ENCODE measurements around the gene GDAP1L1. TPM values are rescaled to one million over a fixed set of nuclear protein-coding genes. Genes with fewer than 3 reads are reported as not detected.

Gene GDAP1L1
- not detected for total RNA-seq

- peaks cover 0 to 3% (median 2%) of the 10 kb centered on the region in 3 donors for H3K4me1 ChIP-seq (ENCODE audit: control insufficient read depth in 3 of 3, insufficient read depth in 3 of 3, low read length in 3 of 3)
- no peak within 1 kb of the TSS for H3K27ac ChIP-seq (ENCODE audit: low read depth, low read length)
- H3K9ac ChIP-seq (ENCODE audit: low read depth in 1 of 3, low read length in 3 of 3) = no peak within 1 kb of the TSS
- peak within 1 kb of the TSS in 1 of 3 donors; percentile 35 for H3K4me3 ChIP-seq (ENCODE audit: low read length in 3 of 3)
- peaks cover 18 to 36% (median 24%) of the 10 kb centered on the region in 3 donors for H3K27me3 ChIP-seq (ENCODE audit: control insufficient read depth in 3 of 3, insufficient read depth in 3 of 3, low read length in 3 of 3)
- H3K9me3 ChIP-seq (ENCODE audit: control insufficient read depth in 3 of 3, low read length in 3 of 3) = no peaks in the 10 kb centered on the region
- no peaks in the 10 kb centered on the region for H3K36me3 ChIP-seq (ENCODE audit: control insufficient read depth in 3 of 3, insufficient read depth in 3 of 3, low read length in 3 of 3)
Measured at GRCh38 chr20:44247131-44247571, at the start of gene GDAP1L1. GDAP1L1 (plus strand) TSS chr20:44247308; CDS start chr20:44247335, 27 bp downstream.

GRCh38 chr20:44198872-44199271 lies 48.2 kb upstream of the GDAP1L1 start:
- Histone ChIP-seq H3K36me3 (ENCODE audit: control insufficient read depth in 3 of 3, insufficient read depth in 3 of 3, low read length in 3 of 3) (peaks cover 31 to 57% (median 43%) of the 10 kb centered on the region in 3 donors), H3K4me1 (ENCODE audit: control insufficient read depth in 3 of 3, insufficient read depth in 3 of 3, low read length in 3 of 3) (peaks cover 19 to 33% (median 20%) of the 10 kb centered on the region in 3 donors), H3K27me3 (ENCODE audit: control insufficient read depth in 3 of 3, insufficient read depth in 3 of 3, low read length in 3 of 3) (no peaks in the 10 kb centered on the region), H3K9me3 (ENCODE audit: control insufficient read depth in 3 of 3, low read length in 3 of 3) (no peaks in the 10 kb centered on the region), H3K9ac (ENCODE audit: low read depth in 1 of 3, low read length in 3 of 3) (no peak overlapping the region), H3K27ac (ENCODE audit: low read depth, low read length) (no peak overlapping the region), H3K4me3 (ENCODE audit: low read length in 3 of 3) (no peak overlapping the region)

GRCh38 chr20:44199877-44200276 lies 47.2 kb upstream of the GDAP1L1 start:
- Histone ChIP-seq H3K27me3 (ENCODE audit: control insufficient read depth in 3 of 3, insufficient read depth in 3 of 3, low read length in 3 of 3) (no peaks in the 10 kb centered on the region), H3K9ac (ENCODE audit: low read depth in 1 of 3, low read length in 3 of 3) (no peak overlapping the region), H3K27ac (ENCODE audit: low read depth, low read length) (peak overlapping the region; percentile 82), H3K36me3 (ENCODE audit: control insufficient read depth in 3 of 3, insufficient read depth in 3 of 3, low read length in 3 of 3) (peaks cover 31 to 61% (median 43%) of the 10 kb centered on the region in 3 donors), H3K4me3 (ENCODE audit: low read length in 3 of 3) (no peak overlapping the region), H3K9me3 (ENCODE audit: control insufficient read depth in 3 of 3, low read length in 3 of 3) (no peaks in the 10 kb centered on the region), H3K4me1 (ENCODE audit: control insufficient read depth in 3 of 3, insufficient read depth in 3 of 3, low read length in 3 of 3) (peaks cover 24 to 35% (median 29%) of the 10 kb centered on the region in 3 donors)

GRCh38 chr20:44200371-44200770 lies 46.7 kb upstream of the GDAP1L1 start:
- H3K9ac ChIP-seq (ENCODE audit: low read depth in 1 of 3, low read length in 3 of 3) = no peak overlapping the region
- H3K9me3 ChIP-seq (ENCODE audit: control insufficient read depth in 3 of 3, low read length in 3 of 3) = no peaks in the 10 kb centered on the region
- H3K4me1 ChIP-seq (ENCODE audit: control insufficient read depth in 3 of 3, insufficient read depth in 3 of 3, low read length in 3 of 3) = peaks cover 24 to 38% (median 31%) of the 10 kb centered on the region in 3 donors
- H3K36me3 ChIP-seq (ENCODE audit: control insufficient read depth in 3 of 3, insufficient read depth in 3 of 3, low read length in 3 of 3) = peaks cover 31 to 62% (median 43%) of the 10 kb centered on the region in 3 donors
- H3K4me3 ChIP-seq (ENCODE audit: low read length in 3 of 3) = no peak overlapping the region
- H3K27ac ChIP-seq (ENCODE audit: low read depth, low read length) = peak overlapping the region; percentile 82
- no peaks in the 10 kb centered on the region for H3K27me3 ChIP-seq (ENCODE audit: control insufficient read depth in 3 of 3, insufficient read depth in 3 of 3, low read length in 3 of 3)

- peaks cover 31 to 59% (median 43%) of the 10 kb centered on the region in 3 donors for H3K36me3 ChIP-seq (ENCODE audit: control insufficient read depth in 3 of 3, insufficient read depth in 3 of 3, low read length in 3 of 3)
- H3K27me3 ChIP-seq (ENCODE audit: control insufficient read depth in 3 of 3, insufficient read depth in 3 of 3, low read length in 3 of 3) = no peaks in the 10 kb centered on the region
- H3K9ac ChIP-seq (ENCODE audit: low read depth in 1 of 3, low read length in 3 of 3) = no peak overlapping the region
- H3K4me3 ChIP-seq (ENCODE audit: low read length in 3 of 3) = no peak overlapping the region
- peaks cover 27 to 41% (median 31%) of the 10 kb centered on the region in 3 donors for H3K4me1 ChIP-seq (ENCODE audit: control insufficient read depth in 3 of 3, insufficient read depth in 3 of 3, low read length in 3 of 3)
- peak overlapping the region; percentile 82 for H3K27ac ChIP-seq (ENCODE audit: low read depth, low read length)
- H3K9me3 ChIP-seq (ENCODE audit: control insufficient read depth in 3 of 3, low read length in 3 of 3) = no peaks in the 10 kb centered on the region
Measured at GRCh38 chr20:44200983-44201382, 46.1 kb upstream of the GDAP1L1 start.

- H3K4me3 ChIP-seq (ENCODE audit: low read length in 3 of 3) = no peak overlapping the region
- H3K4me1 ChIP-seq (ENCODE audit: control insufficient read depth in 3 of 3, insufficient read depth in 3 of 3, low read length in 3 of 3) = peaks cover 37 to 47% (median 37%) of the 10 kb centered on the region in 3 donors
- peak overlapping the region; percentile 82 for H3K27ac ChIP-seq (ENCODE audit: low read depth, low read length)
- peak overlapping the region; percentile 13 to 41 (median 26) for H3K9ac ChIP-seq (ENCODE audit: low read depth in 1 of 3, low read length in 3 of 3)
- no peaks in the 10 kb centered on the region for H3K27me3 ChIP-seq (ENCODE audit: control insufficient read depth in 3 of 3, insufficient read depth in 3 of 3, low read length in 3 of 3)
- peaks cover 15 to 37% (median 26%) of the 10 kb centered on the region in 3 donors for H3K36me3 ChIP-seq (ENCODE audit: control insufficient read depth in 3 of 3, insufficient read depth in 3 of 3, low read length in 3 of 3)
- H3K9me3 ChIP-seq (ENCODE audit: control insufficient read depth in 3 of 3, low read length in 3 of 3) = no peaks in the 10 kb centered on the region
Measured at GRCh38 chr20:44203161-44203560, 43.9 kb upstream of the GDAP1L1 start.

- no peaks in the 10 kb centered on the region for H3K9me3 ChIP-seq (ENCODE audit: control insufficient read depth in 3 of 3, low read length in 3 of 3)
- H3K4me3 ChIP-seq (ENCODE audit: low read length in 3 of 3) = peak overlapping the region in 1 of 3 donors; percentile 37
- no peaks in the 10 kb centered on the region for H3K27me3 ChIP-seq (ENCODE audit: control insufficient read depth in 3 of 3, insufficient read depth in 3 of 3, low read length in 3 of 3)
- H3K4me1 ChIP-seq (ENCODE audit: control insufficient read depth in 3 of 3, insufficient read depth in 3 of 3, low read length in 3 of 3) = peaks cover 43 to 51% (median 48%) of the 10 kb centered on the region in 3 donors
- H3K27ac ChIP-seq (ENCODE audit: low read depth, low read length) = peak overlapping the region; percentile 82
- peak overlapping the region in 2 of 3 donors; percentile 27 to 41 for H3K9ac ChIP-seq (ENCODE audit: low read depth in 1 of 3, low read length in 3 of 3)
- H3K36me3 ChIP-seq (ENCODE audit: control insufficient read depth in 3 of 3, insufficient read depth in 3 of 3, low read length in 3 of 3) = peaks cover 10 to 31% (median 20%) of the 10 kb centered on the region in 3 donors
Measured at GRCh38 chr20:44204156-44204831, 42.8 kb upstream of the GDAP1L1 start.

- Histone ChIP-seq H3K4me3 (ENCODE audit: low read length in 3 of 3) (no peak overlapping the region), H3K36me3 (ENCODE audit: control insufficient read depth in 3 of 3, insufficient read depth in 3 of 3, low read length in 3 of 3) (peaks cover 8 to 25% (median 19%) of the 10 kb centered on the region in 3 donors), H3K27ac (ENCODE audit: low read depth, low read length) (peak overlapping the region; percentile 82), H3K27me3 (ENCODE audit: control insufficient read depth in 3 of 3, insufficient read depth in 3 of 3, low read length in 3 of 3) (no peaks in the 10 kb centered on the region), H3K9me3 (ENCODE audit: control insufficient read depth in 3 of 3, low read length in 3 of 3) (no peaks in the 10 kb centered on the region), H3K4me1 (ENCODE audit: control insufficient read depth in 3 of 3, insufficient read depth in 3 of 3, low read length in 3 of 3) (peaks cover 44 to 50% (median 50%) of the 10 kb centered on the region in 3 donors), H3K9ac (ENCODE audit: low read depth in 1 of 3, low read length in 3 of 3) (peak overlapping the region in 2 of 3 donors; percentile 2 to 27)
Measured at GRCh38 chr20:44204832-44205215, 42.3 kb upstream of the GDAP1L1 start.

GRCh38 chr20:44206132-44206531 lies 41.0 kb upstream of the GDAP1L1 start:
- Histone ChIP-seq H3K27me3 (ENCODE audit: control insufficient read depth in 3 of 3, insufficient read depth in 3 of 3, low read length in 3 of 3) (no peaks in the 10 kb centered on the region), H3K9me3 (ENCODE audit: control insufficient read depth in 3 of 3, low read length in 3 of 3) (no peaks in the 10 kb centered on the region), H3K9ac (ENCODE audit: low read depth in 1 of 3, low read length in 3 of 3) (no peak overlapping the region), H3K36me3 (ENCODE audit: control insufficient read depth in 3 of 3, insufficient read depth in 3 of 3, low read length in 3 of 3) (peaks cover 3 to 13% (median 12%) of the 10 kb centered on the region in 3 donors), H3K4me3 (ENCODE audit: low read length in 3 of 3) (no peak overlapping the region), H3K4me1 (ENCODE audit: control insufficient read depth in 3 of 3, insufficient read depth in 3 of 3, low read length in 3 of 3) (peaks cover 38 to 48% (median 42%) of the 10 kb centered on the region in 3 donors), H3K27ac (ENCODE audit: low read depth, low read length) (peak overlapping the region; percentile 48)

- Histone ChIP-seq H3K27ac (ENCODE audit: low read depth, low read length) (peak overlapping the region; percentile 100), H3K4me3 (ENCODE audit: low read length in 3 of 3) (peak overlapping the region in 2 of 3 donors; percentile 15 to 25), H3K36me3 (ENCODE audit: control insufficient read depth in 3 of 3, insufficient read depth in 3 of 3, low read length in 3 of 3) (peaks cover 0 to 12% (median 5%) of the 10 kb centered on the region in 3 donors), H3K4me1 (ENCODE audit: control insufficient read depth in 3 of 3, insufficient read depth in 3 of 3, low read length in 3 of 3) (peaks cover 38 to 51% (median 49%) of the 10 kb centered on the region in 3 donors), H3K27me3 (ENCODE audit: control insufficient read depth in 3 of 3, insufficient read depth in 3 of 3, low read length in 3 of 3) (no peaks in the 10 kb centered on the region), H3K9ac (ENCODE audit: low read depth in 1 of 3, low read length in 3 of 3) (peak overlapping the region; percentile 26 to 63 (median 29)), H3K9me3 (ENCODE audit: control insufficient read depth in 3 of 3, low read length in 3 of 3) (no peaks in the 10 kb centered on the region)
Measured at GRCh38 chr20:44207126-44207723, 39.9 kb upstream of the GDAP1L1 start.
